HUES64 (cell line): ENCODE data around the gene SPDEF.

ENCODE experiments used
- H3K27ac ChIP-seq: 2 replicates; pipeline ENCODE4 v1.7.0; 2013; ENCODE audit warnings: low read depth, low read length, inconsistent platforms
- H3K27me3 ChIP-seq: 2 replicates; pipeline ENCODE4 v1.6.1; 2013; ENCODE audit warnings: mild to moderate bottlenecking, low read length; ENCODE audit not compliant: insufficient read depth
- H3K36me3 ChIP-seq: 2 replicates; pipeline ENCODE4 v1.6.1; 2013; ENCODE audit warnings: mild to moderate bottlenecking, low read length; ENCODE audit not compliant: insufficient read depth
- H3K4me1 ChIP-seq: 2 replicates; pipeline ENCODE4 v1.6.1; 2013; ENCODE audit warnings: mild to moderate bottlenecking, low read length, moderate library complexity; ENCODE audit not compliant: insufficient read depth
- H3K4me3 ChIP-seq: 2 replicates; pipeline ENCODE4 v1.5.1; 2013; ENCODE audit warnings: mild to moderate bottlenecking, low read length, moderate library complexity
- H3K9ac ChIP-seq: 2 replicates; pipeline ENCODE4 v1.6.1; 2013; ENCODE audit warnings: mild to moderate bottlenecking, low read depth, low read length
- H3K9me3 ChIP-seq: 2 replicates; pipeline ENCODE4 v1.6.1; 2013; ENCODE audit warnings: low read depth, low read length; ENCODE audit not compliant: insufficient read depth
- WGBS: fragments of 150-250, 120-280 bp; methylation state at CpG from one replicate; pipeline ENCODE4 v1.1.7; 2013; ENCODE audit warnings: missing lambda C conversion rate; 5-methylcytosine and 5-hydroxymethylcytosine counted together

The SPDEF gene

DNA sequence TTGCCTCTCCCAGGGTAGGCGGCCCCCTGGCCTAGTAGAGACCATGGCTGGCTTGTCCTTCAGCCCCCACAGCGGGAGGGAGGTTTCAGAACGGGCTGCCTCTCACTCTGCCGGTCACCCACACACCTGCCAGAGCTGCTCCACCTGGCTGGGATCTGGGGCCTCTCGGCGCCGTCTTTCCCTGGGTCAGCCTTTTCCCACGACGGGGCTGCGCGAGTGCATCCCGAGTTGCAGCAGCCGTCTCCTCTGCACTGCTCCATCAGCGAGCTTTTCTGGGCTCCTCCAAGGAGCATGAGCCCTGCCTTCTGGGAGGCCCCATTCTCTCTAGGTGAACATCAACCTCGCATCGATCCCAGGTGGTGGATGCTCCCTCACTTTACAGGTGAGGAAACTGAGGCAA, 15.9 kb upstream of the SPDEF start:
- Histone ChIP-seq H3K9ac (no peak overlapping the region), H3K27me3 (no peaks in the 10 kb centered on the region), H3K9me3 (no peaks in the 10 kb centered on the region), H3K36me3 (no peaks in the 10 kb centered on the region), H3K4me3 (no peak overlapping the region), H3K4me1 (peaks cover 13% of the 10 kb centered on the region; the same call in 1 of the 2 replicates), H3K27ac (no peak overlapping the region)
- WGBS, result 85% methylated on average over 16 of the region's 16 CpGs

DNA sequence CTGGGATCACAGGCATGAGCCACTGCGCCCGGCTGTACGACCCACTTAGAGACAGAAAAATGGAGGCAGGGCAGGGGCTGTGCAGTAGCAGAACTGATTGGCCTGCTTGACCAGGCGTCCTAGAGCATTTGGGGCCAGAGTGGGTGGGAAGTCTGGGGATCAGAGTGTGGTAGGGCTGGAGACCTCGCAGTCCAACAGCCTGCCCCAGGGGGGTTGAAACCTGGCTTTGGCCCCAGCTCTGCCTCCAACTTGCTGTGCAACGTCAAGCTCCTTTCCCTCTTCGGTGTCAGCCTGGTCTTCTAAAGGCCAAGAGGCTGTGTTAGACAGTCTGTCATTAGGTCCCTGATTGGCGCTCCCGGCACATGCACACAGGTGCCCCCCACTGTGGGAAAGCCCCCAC, 15.3 kb upstream of the SPDEF start:
- Histone ChIP-seq H3K9ac (no peak overlapping the region), H3K4me1 (peaks cover 14% of the 10 kb centered on the region; the same call in 1 of the 2 replicates)
- 91% methylated on average over 9 of the region's 9 CpGs for WGBS

DNA sequence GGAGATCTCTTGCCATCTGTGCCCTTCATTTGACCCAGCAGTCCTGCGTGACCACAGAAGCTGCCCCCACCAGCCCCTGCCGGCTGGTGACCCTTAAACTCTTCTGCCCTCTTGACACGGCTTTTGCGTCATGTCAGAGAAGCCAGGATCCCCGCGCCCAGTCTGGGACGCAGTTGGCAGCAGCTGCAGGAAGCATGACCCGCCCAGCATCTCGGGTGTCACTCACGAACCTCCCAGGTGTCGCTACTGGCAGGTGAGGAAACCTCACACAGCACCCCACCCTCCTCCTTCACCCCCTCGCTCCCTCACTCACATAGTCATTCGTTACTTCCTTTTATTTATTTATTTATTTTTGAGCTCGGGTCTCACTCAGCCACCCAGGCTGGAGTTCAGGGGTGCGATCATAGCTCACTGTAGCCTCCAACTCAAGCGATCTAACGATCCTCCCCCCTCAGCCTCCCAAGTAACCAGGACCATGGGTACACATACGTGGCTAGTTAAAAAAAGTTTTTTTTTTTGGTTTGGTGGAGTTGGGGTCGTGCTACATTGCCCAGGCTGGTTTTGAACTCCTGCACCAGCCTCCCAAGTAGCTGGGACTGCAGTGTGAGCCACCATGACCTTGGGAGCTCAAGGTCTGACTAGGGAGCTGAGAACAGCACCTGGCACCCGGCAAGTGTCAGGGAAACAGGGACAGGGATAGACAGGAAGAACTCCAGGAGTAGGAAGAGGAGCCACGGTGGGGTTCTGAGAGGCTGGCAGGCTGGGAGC, 14.1 kb upstream of the SPDEF start:
- WGBS, result 93% methylated on average over 21 of the region's 21 CpGs

More for the DNA sequence above, 15.3 kb upstream of the SPDEF start:
- Histone ChIP-seq H3K4me3 (no peak overlapping the region), H3K27me3 (no peaks in the 10 kb centered on the region), H3K36me3 (no peaks in the 10 kb centered on the region), H3K27ac (no peak overlapping the region), H3K9me3 (no peaks in the 10 kb centered on the region)

DNA sequence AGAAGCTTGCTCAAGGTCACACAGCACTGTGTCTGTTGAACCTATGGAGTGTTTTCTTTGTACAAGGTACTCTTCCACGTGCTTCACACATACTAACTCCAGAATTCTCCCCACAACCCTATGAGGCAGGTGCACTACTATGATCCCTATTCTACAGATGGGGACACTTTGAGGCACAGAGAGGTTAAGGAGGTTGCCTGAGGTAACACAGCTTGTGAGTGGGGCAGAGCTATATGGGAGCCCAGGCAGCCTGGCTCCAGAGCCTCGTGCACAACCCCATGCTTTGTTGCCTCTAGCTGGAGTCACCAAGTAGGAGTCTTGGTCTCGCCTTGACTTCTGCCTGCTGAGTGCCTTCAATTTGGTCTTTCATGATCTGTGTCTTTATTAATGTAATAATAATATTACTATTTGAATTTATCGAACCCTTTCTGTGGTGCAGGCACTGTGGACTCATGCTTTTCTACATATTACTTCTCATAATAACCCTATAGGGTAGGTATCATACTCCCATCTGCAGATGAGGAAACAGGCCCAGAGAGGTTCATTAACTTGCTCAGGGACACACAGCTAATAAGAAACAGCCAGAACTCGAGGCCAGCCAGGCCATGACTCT, 13.3 kb upstream of the SPDEF start:
- Histone ChIP-seq H3K36me3 (no peaks in the 10 kb centered on the region), H3K9me3 (no peaks in the 10 kb centered on the region), H3K27ac (no peak overlapping the region), H3K4me3 (no peak overlapping the region), H3K27me3 (no peaks in the 10 kb centered on the region), H3K4me1 (peaks cover 8% of the 10 kb centered on the region; the same call in 1 of the 2 replicates), H3K9ac (no peak overlapping the region)
- 85% methylated on average over 4 of the region's 5 CpGs for WGBS

More for the DNA sequence above, 14.1 kb upstream of the SPDEF start:
- Histone ChIP-seq H3K27me3 (no peaks in the 10 kb centered on the region), H3K4me1 (peaks cover 11% of the 10 kb centered on the region; the same call in 1 of the 2 replicates), H3K4me3 (no peak overlapping the region), H3K36me3 (no peaks in the 10 kb centered on the region), H3K9ac (no peak overlapping the region), H3K9me3 (no peaks in the 10 kb centered on the region), H3K27ac (no peak overlapping the region)

DNA sequence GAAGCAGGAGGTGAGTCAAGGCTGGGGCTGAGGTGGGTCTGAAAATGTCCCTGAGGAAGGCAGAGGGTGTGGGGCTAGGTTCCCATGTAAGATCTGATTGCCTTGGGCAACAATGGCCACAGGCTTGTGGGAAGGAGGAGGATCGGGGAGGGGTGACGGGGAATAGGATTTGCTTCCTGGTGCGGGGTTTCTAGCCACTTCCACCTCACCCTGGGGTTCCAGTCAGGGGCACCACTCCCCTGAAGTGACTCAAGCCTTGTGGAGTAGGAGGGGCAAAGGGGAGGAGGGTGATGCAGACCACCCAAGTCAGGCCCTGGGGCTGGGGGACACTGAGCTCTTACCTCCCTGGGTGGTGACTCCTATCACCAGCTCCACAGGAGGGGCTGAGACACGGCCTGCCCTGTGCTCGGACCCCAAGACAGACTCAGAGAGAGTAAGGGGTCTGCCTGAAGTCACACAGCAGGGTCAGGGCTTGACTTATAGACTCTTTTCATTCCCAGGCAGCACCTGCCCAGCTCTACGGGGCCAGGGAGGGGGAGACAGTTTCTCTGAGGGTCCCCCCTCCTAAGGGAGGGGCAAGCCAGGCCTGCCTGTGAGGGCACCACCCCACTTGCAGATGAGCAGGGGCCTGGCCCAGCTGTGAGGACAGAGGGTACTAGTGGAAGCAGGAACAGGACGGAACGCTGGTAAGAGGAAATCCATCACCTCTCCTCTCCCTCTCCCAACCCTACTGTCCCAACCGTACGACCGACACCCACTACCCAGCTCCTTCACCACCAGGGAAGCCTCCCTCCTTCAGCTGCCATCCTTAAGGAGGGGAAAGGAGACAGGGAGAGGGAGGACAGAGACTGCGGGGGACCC, 12.4 kb upstream of the SPDEF start:
- no peaks in the 10 kb centered on the region for H3K27me3 ChIP-seq
- peaks cover 8% of the 10 kb centered on the region; the same call in 1 of the 2 replicates for H3K4me1 ChIP-seq
- WGBS, result 64% methylated on average over 7 of the region's 12 CpGs
- no peaks in the 10 kb centered on the region for H3K36me3 ChIP-seq
- H3K4me3 ChIP-seq, result no peak overlapping the region
- H3K9ac ChIP-seq, result no peak overlapping the region
- H3K27ac ChIP-seq, result no peak overlapping the region
- no peaks in the 10 kb centered on the region for H3K9me3 ChIP-seq

DNA sequence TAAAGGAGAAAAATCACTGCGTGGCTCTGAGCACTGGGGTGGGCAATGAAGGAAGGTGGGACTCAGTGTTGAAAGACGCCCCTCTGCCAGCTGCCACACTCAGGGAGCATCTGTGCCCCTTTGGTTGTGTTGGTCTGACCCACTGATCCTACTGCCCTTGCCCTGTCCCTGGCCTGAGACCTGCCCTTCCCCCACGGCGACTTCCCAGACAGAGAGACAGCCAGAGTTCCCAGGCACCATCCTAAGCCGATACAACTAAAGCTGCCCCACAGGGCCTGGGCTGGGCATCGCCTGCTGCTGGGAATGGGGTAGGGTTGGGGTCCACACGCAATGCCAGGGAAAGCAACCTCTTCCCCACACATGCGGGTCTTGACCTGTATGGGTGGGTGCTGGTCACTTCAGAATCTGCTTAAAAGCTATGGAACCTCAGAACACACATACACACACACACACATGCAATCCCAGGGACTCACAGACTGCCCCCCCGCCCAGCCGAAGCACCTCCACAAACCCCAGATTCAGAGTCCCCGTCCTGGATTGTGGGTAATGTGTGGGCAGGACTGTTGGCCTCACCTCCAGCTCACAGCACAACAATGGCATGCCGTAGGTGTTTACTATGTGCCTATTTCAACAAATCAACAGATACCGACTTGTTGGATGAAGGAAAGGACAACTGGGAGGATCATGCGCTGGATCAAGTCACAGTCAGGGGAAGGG, 10.9 kb upstream of the SPDEF start:
- no peak overlapping the region for H3K27ac ChIP-seq
- no peaks in the 10 kb centered on the region for H3K27me3 ChIP-seq
- H3K9me3 ChIP-seq, result no peaks in the 10 kb centered on the region
- H3K4me3 ChIP-seq, result no peak overlapping the region
- no peaks in the 10 kb centered on the region for H3K36me3 ChIP-seq
- WGBS, result 92% methylated on average over 9 of the region's 14 CpGs
- H3K4me1 ChIP-seq, result peaks cover 8% of the 10 kb centered on the region; the same call in 1 of the 2 replicates
- no peak overlapping the region for H3K9ac ChIP-seq

DNA sequence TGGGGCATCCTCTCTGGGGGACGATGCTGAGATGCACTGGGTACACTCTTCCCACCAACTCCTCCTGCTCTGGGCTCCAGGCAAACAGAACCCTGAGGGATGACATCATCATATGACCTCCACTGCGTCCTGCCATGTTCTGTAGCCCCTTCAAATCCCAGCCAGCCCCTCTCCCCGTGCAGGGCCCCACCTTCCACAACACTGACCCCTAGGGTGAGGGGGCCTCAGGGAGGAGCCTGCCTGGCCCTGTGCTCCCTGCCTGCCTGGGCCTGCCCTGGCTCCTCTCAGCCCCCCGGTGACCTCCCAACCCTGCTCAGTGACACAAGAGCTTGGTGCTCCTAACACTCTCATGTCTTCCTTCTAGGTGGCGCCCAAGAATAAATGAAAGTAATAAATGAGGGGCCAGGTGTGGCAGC, 9.6 kb upstream of the SPDEF start:
- Histone ChIP-seq H3K27ac (no peak overlapping the region), H3K9me3 (no peaks in the 10 kb centered on the region), H3K4me1 (peaks cover 8% of the 10 kb centered on the region; the same call in 1 of the 2 replicates), H3K36me3 (no peaks in the 10 kb centered on the region), H3K4me3 (no peak overlapping the region), H3K27me3 (no peaks in the 10 kb centered on the region), H3K9ac (no peak overlapping the region)
- WGBS, result 74% methylated on average over 5 of the region's 5 CpGs

DNA sequence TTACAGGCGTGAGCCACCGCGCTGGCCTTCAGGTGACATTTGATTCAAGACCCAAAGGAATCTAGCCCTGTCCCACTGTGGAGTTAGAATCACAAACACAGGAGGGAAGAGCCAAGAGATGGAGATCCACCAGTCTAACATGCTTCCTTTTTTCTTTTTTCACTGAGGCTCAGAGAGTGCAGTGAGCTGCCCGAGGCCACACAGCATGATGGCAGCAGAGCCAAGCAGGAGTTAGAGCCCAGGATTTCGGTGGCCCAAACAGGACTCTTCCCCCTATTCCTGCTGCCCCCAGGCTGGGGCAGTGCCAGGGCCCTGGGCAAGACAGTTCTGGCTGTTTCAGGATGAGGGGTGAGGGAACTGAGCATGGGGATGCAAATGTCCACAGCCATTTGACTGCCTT, 8.1 kb upstream of the SPDEF start:
- 92% methylated on average over 5 of the region's 5 CpGs for WGBS

DNA sequence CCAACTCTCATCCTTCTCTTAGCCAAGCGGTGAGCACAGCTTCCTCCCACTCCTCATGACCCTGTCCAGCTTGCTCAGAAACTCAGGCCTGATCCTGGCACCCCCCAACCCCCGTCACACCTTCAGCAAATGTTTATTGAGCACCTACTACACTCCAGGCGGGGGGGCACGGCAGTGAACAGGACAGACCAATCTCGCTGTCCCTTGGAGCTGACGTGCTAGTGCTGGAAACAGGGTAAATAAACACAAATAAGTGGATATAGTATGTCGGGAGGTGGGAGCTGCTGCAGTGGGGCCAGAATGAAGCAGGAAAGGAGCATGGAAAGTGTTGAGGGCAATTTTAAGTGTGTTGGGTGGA, 7.4 kb upstream of the SPDEF start:
- H3K27ac ChIP-seq, result no peak overlapping the region
- H3K36me3 ChIP-seq, result no peaks in the 10 kb centered on the region
- no peak overlapping the region for H3K4me3 ChIP-seq
- no peak overlapping the region for H3K9ac ChIP-seq
- no peaks in the 10 kb centered on the region for H3K27me3 ChIP-seq
- WGBS, result 70% methylated on average over 7 of the region's 7 CpGs
- peaks cover 16% of the 10 kb centered on the region for H3K4me1 ChIP-seq
- no peaks in the 10 kb centered on the region for H3K9me3 ChIP-seq

More for the DNA sequence above, 8.1 kb upstream of the SPDEF start:
- Histone ChIP-seq H3K27me3 (no peaks in the 10 kb centered on the region), H3K9ac (no peak overlapping the region), H3K4me1 (peaks cover 17% of the 10 kb centered on the region), H3K27ac (no peak overlapping the region), H3K36me3 (no peaks in the 10 kb centered on the region), H3K4me3 (no peak overlapping the region), H3K9me3 (no peaks in the 10 kb centered on the region)

DNA sequence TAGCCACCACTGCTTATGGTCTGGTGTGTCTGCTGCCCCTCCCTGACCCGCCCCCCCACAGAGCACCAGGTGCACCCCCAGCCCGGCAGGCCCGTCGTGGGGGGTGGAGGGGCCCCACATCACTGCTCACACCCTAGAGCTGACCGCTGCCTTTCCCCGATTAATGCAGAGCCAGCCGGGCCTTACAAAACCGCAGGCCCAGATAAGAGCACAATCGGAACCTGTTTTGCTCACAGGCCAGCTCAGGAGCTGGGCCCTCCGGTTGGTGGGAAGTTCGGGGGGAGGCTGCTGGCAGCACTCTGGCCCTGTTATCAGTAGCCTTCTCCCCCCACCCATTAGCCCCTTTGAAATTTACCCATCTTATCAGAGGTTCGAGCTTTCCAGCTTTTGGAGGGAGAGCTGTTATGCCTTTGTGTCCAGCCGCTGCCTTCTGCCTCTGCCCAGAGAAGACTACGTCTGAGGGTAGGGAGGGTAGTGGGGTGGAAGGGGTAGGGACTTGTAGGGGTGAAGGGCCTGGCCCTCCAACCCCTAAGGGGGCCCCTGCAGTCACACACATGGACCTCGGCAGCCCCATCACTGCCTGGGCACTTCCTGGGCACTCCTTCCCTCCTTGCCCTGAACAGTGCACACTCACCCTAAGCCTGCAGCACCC, 6.9 kb upstream of the SPDEF start:
- Histone ChIP-seq H3K9me3 (no peaks in the 10 kb centered on the region), H3K36me3 (no peaks in the 10 kb centered on the region), H3K27me3 (no peaks in the 10 kb centered on the region), H3K9ac (no peak overlapping the region), H3K4me1 (peaks cover 11% of the 10 kb centered on the region), H3K27ac (no peak overlapping the region), H3K4me3 (no peak overlapping the region)
- 80% methylated on average over 15 of the region's 15 CpGs for WGBS
